Measurements from ENCODE around the gene SYT8.
A peak's percentile ranks its signal among the peaks of the same experiment; 100 is the strongest.

Gene SYT8

DNA sequence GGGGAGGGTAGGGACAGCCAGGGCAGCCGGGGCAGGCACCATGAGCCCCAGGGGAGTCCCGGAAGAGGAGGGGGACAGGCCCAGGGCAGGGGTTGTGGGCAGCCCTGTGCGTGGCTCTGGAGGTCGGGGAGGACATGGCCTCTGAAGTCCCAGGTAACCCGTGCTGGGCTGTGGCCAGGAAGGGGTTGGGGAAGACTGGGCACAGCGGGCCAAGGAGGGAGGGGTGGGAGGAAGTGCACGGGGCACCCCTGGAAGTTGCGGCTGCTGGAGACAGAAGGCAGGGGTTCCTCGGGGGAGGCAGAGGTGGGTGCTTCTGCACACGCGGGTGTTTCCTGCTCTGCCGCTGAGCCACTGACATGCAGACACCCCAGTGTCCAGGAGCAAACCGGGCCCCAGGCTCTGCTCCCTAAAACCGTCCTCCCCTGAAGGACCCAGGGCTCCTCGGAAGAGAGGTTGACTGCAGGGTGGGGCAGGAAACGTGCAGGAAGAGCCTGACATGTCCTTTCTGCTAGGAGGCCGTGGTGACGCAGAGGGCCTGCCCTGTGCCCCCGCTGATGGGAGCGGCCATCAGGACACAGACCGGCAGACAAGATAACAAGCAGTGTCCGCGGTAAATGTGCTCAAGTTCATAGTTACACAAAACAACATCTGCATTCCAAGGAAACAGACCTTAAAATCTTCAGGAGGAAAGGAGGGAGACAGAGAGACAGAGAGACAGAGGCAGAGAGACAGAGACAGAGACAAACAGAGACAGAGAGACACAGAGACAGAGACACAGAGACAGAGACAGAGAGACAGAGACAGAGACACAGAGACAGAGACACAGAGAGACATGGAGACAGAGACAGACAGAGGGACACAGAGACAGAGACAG lies 9.7 kb downstream of the SYT8 start:
- DNase-seq (ENCODE audit: low read depth in 2 of 2, low spot score in 1 of 2), result no peak

- no peak for DNase-seq (ENCODE audit: low read depth in 2 of 2, low spot score in 1 of 2)
These were observed 10.3 kb downstream of the SYT8 start for GRCh38 chr11:1845095-1845429.

DNA sequence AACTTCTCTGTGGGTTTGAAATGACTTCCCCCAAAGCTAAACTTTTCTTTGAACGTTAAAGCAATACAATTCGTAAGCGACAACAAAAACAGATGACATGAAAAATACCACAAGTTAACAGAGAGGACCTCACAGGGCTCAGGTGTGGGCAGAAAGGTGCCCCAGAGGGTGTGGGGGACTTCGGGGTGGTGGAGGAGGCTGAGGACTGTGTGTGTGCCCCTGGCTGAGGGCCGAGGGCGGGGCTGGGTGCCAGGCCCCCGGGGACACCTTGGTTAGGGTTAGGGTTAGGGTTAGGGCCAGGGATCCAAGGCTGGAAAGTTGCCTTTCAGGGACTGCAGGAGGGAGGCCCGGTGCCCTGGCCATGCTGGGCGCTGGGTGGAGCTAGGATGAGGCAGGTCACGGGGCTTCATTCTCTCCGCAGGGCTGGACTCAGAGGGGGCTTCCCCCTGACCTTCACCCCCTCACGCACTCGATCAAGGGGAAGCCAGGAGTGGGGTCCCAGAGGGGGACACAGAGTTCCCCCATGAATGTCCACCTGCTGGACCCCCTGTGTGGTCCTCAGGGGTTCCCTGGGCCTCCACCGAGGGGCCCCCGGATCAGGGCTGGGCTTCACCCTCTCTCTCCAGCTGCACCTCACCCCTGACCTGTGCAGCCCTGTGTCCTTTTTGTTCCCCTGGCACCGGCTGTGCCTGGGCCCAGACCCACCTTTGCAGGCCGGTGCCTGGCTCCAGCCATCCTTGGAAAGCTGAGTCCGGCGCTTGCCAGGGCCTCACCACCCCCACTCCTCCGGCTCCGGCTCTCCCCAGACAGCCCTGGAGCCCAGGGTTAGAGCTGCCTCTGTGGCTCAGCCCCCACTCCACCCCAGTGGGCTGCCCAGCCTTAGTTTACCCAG lies 11.0 kb downstream of the SYT8 start:
- no peak for DNase-seq (ENCODE audit: low read depth in 2 of 2, low spot score in 1 of 2)

- DNase-seq (ENCODE audit: low read depth in 2 of 2, low spot score in 1 of 2), result no peak
These were observed 11.7 kb downstream of the SYT8 start for GRCh38 chr11:1846453-1846932.

GRCh38 chr11:1847006-1847735 lies 12.4 kb downstream of the SYT8 start:
- DNase-seq (ENCODE audit: low read depth in 2 of 2, low spot score in 1 of 2), result no peak

GRCh38 chr11:1847926-1848639 lies 13.3 kb downstream of the SYT8 start:
- DNase-seq (ENCODE audit: low read depth in 2 of 2, low spot score in 1 of 2), result no peak

- no peak for DNase-seq (ENCODE audit: low read depth in 2 of 2, low spot score in 1 of 2)
These were observed 14.0 kb downstream of the SYT8 start for GRCh38 chr11:1848640-1849430.

- no peak for DNase-seq (ENCODE audit: low read depth in 2 of 2, low spot score in 1 of 2)
These were observed 16.8 kb downstream of the SYT8 start for GRCh38 chr11:1851468-1852180.

DNA sequence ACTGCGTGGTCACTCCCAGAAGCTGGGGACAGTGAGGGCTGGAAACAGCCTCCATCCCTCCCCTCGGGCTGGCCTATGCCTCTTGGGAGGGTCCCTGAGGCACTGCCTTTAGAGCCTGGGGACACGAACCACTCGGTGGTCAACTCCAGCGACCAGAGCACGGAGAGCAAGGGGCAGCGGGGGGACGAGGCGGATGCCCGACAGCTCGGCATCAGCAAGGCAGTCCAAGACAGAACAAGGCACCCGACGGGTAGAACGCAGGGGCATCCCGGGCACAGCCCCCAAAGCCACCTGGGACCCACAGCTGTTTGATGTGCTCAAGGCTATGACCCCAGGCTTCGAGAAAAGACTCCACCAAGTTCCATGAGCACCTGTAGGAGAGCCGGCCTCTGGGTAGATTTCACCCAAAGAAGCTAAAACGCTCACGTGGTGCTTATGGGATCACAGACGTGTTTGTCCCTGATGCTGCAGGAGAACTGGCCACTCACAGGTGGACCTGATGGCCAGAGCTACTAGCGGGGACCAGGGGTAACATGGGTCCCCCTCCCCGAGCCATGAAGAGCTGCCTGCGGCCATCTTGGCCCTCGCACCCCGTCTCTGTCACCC lies 17.6 kb downstream of the SYT8 start:
- DNase-seq (ENCODE audit: low read depth in 2 of 2, low spot score in 1 of 2), result no peak

DNA sequence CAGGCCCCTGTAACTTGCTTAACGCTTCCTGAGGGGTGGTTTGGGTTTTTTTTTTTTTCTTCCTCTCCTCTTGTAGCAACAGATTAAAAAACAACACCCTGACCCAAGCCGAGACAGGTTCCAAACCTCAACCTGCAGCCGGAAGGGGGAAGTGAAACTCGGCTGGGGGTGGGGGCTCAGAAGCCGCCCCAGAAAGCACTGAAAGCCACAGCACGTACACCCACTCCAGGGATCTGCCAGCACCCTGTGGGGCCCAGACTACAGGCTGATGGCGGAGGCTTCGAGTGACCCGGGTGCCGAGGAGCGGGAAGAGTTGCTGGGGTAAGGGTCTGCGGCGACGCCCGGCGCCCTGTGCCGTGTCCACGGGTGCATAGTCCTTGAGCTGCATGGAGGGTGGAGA lies 18.1 kb downstream of the SYT8 start, which contains the start of gene LSP1:
Gene LSP1, plus strand, starts transcription at position 208 of the 400 bp plus-strand sequence. Its CDS starts 61 bp downstream, at position 269.
- DNase-seq (ENCODE audit: low read depth in 2 of 2, low spot score in 1 of 2), result peak; percentile 47 to 59

DNA sequence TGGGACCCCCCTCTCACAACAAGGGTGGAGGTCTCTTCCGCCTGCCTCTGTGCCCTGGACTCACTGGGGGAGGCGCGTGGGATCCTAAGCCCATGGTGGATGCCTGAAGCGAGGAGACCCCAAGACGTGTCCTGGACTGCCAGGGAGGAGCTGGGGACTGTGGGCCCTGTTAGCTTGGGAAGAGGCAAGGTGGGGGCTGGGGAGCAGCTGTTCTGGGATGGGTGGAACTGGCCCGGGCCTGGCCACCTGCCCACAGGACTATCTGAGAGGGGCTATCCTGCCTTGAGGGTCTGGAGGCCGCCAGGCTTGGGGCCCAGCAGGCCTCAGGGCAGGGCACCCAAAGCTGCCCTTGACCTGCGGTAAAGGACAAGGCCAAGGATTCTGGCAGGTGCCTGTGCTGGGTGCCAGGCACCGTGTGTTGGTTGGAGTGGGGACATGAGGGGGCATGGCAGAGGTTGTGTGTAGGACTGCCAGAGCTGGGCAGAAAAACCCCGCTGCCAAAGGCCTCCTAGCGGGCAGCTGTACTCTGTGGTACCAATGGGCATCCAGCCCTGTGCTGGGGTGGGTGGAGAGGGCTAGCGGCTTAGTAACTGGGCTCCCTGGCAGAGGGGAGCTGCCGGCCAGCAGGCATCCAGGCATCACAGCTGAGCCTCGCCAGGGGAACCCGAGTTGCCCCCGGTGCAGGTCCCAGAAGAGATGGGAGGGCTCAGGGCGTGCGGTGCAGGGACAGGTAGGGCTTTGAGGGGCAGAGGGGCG lies 18.8 kb downstream of the SYT8 start:
- no peak for DNase-seq (ENCODE audit: low read depth in 2 of 2, low spot score in 1 of 2)

- no peak for DNase-seq (ENCODE audit: low read depth in 2 of 2, low spot score in 1 of 2)
These were observed 19.6 kb downstream of the SYT8 start for GRCh38 chr11:1854132-1854948.

- no peak for DNase-seq (ENCODE audit: low read depth in 2 of 2, low spot score in 1 of 2)
These were observed 20.4 kb downstream of the SYT8 start for GRCh38 chr11:1854949-1855885.

DNA sequence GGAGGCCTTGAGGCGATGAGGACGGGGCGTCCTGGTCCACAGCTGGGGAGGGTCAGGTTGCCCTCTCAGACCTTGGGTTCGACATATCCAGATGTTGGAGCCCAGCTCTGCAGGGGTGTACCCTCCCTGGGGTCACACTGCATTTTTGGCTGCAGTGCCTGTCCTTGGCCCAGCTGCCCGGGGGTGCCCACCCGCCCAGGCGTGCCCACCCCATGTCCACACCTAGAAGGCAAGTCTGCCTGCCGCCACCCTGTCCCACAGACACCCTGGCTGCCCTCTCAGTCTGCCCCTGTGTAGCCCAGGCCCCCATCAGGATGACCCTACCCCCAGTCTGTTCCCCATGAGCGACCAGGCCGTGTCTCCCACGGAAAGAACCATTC lies 21.1 kb downstream of the SYT8 start:
- DNase-seq (ENCODE audit: low read depth in 2 of 2, low spot score in 1 of 2), result no peak

DNA sequence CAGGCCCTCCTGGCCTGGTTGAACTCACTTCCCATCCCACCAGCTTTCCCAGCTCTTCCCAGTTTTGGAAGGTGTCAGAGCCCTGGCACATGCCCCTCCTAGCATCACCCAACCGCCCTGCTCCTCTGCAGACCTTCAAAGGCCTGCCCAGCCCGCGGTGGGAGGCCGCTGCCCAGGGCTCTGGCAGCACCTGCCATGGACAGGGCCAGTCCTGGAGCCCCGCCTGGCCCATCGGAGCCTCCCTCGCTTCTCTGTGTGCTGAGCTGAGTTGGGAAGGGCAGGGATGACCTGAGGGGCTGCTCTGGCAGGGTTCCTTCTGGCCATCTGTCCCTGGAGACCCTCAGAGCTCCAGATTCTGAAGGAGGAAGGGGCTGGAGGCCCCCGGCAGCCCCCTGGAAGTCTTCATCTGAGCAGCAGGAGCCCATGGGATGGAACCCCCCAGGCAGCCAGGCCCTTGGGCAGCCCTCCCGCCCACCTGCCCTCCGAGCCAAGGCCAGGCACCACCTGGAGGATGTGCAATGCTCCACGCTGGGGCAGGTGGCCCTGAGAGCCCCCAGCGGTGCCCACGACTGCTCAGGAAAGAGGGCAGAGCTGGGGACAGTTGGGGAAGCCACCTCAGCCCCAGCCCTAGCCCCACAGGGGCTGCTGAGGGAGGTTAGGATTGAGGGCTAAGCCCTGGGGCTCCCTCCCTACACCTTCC lies 21.7 kb downstream of the SYT8 start:
- DNase-seq (ENCODE audit: low read depth in 2 of 2, low spot score in 1 of 2), result no peak

DNA sequence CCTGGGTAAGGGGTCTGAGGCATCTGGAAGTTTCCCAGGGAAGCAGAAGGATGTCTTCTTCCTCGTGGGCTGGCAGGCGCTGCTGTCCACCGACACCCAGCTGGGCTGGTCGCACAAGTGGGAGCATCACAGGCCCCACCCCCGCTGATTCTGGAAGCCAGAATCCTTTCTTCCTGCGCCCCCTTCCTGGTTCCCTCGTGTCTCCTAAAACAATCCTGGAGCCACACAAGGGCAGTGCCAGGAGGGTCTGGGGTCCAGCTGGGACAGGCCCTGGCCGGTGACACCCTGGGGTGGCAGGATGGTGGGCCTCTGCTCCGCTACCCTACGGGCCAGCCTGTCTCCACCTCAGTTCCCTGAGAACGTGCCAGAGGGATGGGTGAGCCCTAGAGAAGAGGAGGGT lies 22.3 kb downstream of the SYT8 start:
- DNase-seq (ENCODE audit: low read depth in 2 of 2, low spot score in 1 of 2), result no peak
